SH-SY5Y (cell line): ENCODE measurements around the gene CAMKMT.
A peak's percentile ranks its signal among the peaks of the same experiment; 100 is the strongest.

Source experiments
- GATA2 ChIP-seq: IDR thresholded peaks from 2 replicates; pipeline ENCODE4 v1.6.1; 2011; ENCODE audit warnings: mild to moderate bottlenecking, low read depth, low read length
- GATA3 ChIP-seq: IDR thresholded peaks from 2 replicates; pipeline ENCODE4 v1.6.1; 2011; ENCODE audit warnings: low read depth, mild to moderate bottlenecking, low read length, moderate library complexity

DNA sequence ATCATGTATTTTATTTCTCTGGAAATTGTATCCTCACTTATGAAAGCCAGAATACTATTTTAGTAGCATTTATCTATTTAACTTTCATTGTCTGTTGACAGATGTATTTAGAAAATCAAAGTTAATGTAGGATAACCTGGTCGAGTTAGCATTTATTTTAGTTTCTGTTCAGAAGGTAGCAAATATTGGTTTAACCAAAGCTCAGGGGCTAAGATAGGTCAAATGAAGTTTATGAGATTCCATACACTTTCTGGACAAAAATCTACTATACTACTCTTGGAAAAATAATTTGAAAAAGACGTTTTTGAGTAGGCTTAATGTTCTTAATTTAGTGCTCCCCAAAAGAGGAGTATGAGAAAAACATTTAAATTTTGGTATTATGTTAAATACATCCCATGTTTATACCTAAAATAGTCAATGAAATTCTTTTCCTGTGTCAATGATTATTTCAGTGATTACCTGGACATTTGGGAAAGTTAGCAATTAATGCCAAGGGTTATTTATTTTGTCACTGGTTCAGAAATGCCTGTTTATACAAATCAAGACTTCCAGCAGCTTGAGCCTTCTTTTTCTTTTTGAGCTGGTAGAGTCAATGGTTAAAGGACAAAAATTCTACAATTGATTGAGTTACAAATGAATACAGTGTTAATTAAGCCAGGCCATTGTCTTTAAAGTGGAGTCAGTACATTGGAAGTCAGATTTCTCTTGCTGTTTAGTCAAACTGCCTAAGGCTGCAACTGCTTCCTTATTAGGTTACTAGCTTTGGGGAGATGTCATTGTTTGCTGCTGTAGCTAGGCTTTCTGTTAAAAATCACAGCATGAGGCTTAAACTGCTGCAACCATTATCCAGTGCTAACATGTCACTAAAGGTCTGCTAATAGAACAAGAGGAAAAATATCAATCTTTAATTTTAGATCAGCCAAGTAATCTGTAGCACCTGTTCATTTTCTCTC lies 182.3 kb downstream of the CAMKMT start:
- TF ChIP-seq GATA2 (peak; percentile 17; the same call in 1 of the 2 replicates), GATA3 (no peak)
